ENCODE measurements around the gene SIGLEC11. TPM values are rescaled to one million over a fixed set of nuclear protein-coding genes. Genes with fewer than 3 reads are reported as not detected.
"Not testable (repeated sequence)": the region's sequence is repeated elsewhere in the genome, so short reads cannot be mapped to it uniquely, and the experiment has no call there.

The SIGLEC11 gene
- total and polyA plus RNA-seq, 4 donors, result 0.49 to 8.9 (median 3.3) TPM

DNA sequence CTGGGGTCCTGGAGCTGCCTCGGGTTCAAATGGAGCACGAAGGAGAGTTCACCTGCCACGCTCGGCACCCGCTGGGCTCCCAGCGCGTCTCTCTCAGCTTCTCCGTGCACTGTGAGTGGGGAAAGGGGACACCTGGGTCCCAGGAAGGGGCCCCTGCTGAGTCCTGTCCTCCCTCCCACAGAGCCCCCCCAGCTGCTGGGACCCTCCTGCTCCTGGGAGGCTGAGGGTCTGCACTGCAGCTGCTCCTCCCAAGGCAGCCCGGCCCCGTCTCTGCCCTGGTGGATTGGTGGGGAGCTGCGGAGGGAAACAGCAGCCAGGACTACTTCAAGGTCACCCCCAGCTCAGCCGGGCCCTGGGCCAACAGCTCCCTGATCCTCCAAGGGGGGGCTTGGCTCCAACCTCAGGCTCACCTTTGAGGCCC, 11.0 kb upstream of the SIGLEC11 start:
- H3K4me1 ChIP-seq (ENCODE audit: control insufficient read depth in 4 of 4, insufficient read depth in 4 of 4, low read length in 3 of 4), result no peaks in the 10 kb centered on the region
- H3K9ac ChIP-seq (ENCODE audit: low read depth in 1 of 2, low read length in 2 of 2), result no peak overlapping the region
- H3K9me3 ChIP-seq (ENCODE audit: control insufficient read depth in 4 of 4, low read length in 3 of 4), result no peaks in the 10 kb centered on the region
- TF ChIP-seq, protein P1, sequence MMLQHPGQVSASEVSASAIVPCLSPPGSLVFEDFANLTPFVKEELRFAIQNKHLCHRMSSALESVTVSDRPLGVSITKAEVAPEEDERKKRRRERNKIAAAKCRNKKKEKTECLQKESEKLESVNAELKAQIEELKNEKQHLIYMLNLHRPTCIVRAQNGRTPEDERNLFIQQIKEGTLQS (IDR thresholded peaks at IDR 0.05), result no peak
- no peak for TF ChIP-seq YY1 (IDR thresholded peaks at IDR 0.05)
- TF ChIP-seq ZBTB33 (IDR thresholded peaks at IDR 0.05), result no peak
- TF ChIP-seq FOXA1 (IDR thresholded peaks at IDR 0.05), result no peak
- no peak overlapping the region for H3K4me3 ChIP-seq (ENCODE audit: low read depth in 1 of 3, low read length in 3 of 3)
- DNase-seq (ENCODE audit: low spot score), result no peak
- WGBS, result 66% methylated on average over 12 of the region's 12 CpGs
- H3K27me3 ChIP-seq (ENCODE audit: control insufficient read depth in 4 of 4, insufficient read depth in 4 of 4, low read length in 3 of 4), result no peaks in the 10 kb centered on the region
- H3K27ac ChIP-seq (ENCODE audit: low read depth in 1 of 2, low read length in 2 of 2), result no peak overlapping the region
- peaks cover 0 to 10% (median 5%) of the 10 kb centered on the region in 4 donors for H3K36me3 ChIP-seq (ENCODE audit: control insufficient read depth in 4 of 4, insufficient read depth in 3 of 4, low read depth in 1 of 4, low read length in 3 of 4)

GRCh38 chr19:49969355-49969754, 8.4 kb upstream of the SIGLEC11 start:
- H3K27ac ChIP-seq (ENCODE audit: low read depth in 1 of 2, low read length in 2 of 2); H3K27me3 ChIP-seq (ENCODE audit: control insufficient read depth in 4 of 4, insufficient read depth in 4 of 4, low read length in 3 of 4); H3K36me3 ChIP-seq (ENCODE audit: control insufficient read depth in 4 of 4, insufficient read depth in 3 of 4, low read depth in 1 of 4, low read length in 3 of 4); H3K9ac ChIP-seq (ENCODE audit: low read depth in 1 of 2, low read length in 2 of 2); H3K4me3 ChIP-seq (ENCODE audit: low read depth in 1 of 3, low read length in 3 of 3); DNase-seq (ENCODE audit: low spot score); H3K9me3 ChIP-seq (ENCODE audit: control insufficient read depth in 4 of 4, low read length in 3 of 4); H3K4me1 ChIP-seq (ENCODE audit: control insufficient read depth in 4 of 4, insufficient read depth in 4 of 4, low read length in 3 of 4): not testable (repeated sequence)
- WGBS, result 26% methylated on average over 5 of the region's 9 CpGs

- DNase-seq (ENCODE audit: low spot score), result no peak
- WGBS, result 71% methylated on average over 5 of the region's 5 CpGs
- Histone ChIP-seq H3K27ac (ENCODE audit: low read depth in 1 of 2, low read length in 2 of 2) (no peak overlapping the region), H3K4me1 (ENCODE audit: control insufficient read depth in 4 of 4, insufficient read depth in 4 of 4, low read length in 3 of 4) (no peaks in the 10 kb centered on the region), H3K9me3 (ENCODE audit: control insufficient read depth in 4 of 4, low read length in 3 of 4) (no peaks in the 10 kb centered on the region), H3K36me3 (ENCODE audit: control insufficient read depth in 4 of 4, insufficient read depth in 3 of 4, low read depth in 1 of 4, low read length in 3 of 4) (peaks cover 0 to 3% (median 0%) of the 10 kb centered on the region in 4 donors), H3K27me3 (ENCODE audit: control insufficient read depth in 4 of 4, insufficient read depth in 4 of 4, low read length in 3 of 4) (no peaks in the 10 kb centered on the region), H3K9ac (ENCODE audit: low read depth in 1 of 2, low read length in 2 of 2) (no peak overlapping the region), H3K4me3 (ENCODE audit: low read depth in 1 of 3, low read length in 3 of 3) (no peak overlapping the region)
- TF ChIP-seq HNF4G (IDR thresholded peaks at IDR 0.05), result no peak
- no peak for TF ChIP-seq GABPA (IDR thresholded peaks at IDR 0.05 in 1 of 2, conservative IDR thresholded peaks at IDR 0.05 in 1 of 2)
- TF ChIP-seq RAD21 (IDR thresholded peaks at IDR 0.05), result no peak
- TF ChIP-seq NR2F2 (IDR thresholded peaks at IDR 0.05), result no peak
- no peak for TF ChIP-seq TAF1 (conservative IDR thresholded peaks at IDR 0.05)
- no peak for TF ChIP-seq RXRA (IDR thresholded peaks at IDR 0.05)
- no peak for TF ChIP-seq ZBTB33 (IDR thresholded peaks at IDR 0.05)
- no peak for TF ChIP-seq EGR1 (IDR thresholded peaks at IDR 0.05; ENCODE audit: low read depth in 2 of 2)
- no peak for TF ChIP-seq SP1 (IDR thresholded peaks at IDR 0.05)
- TF ChIP-seq HNF4A (conservative IDR thresholded peaks at IDR 0.05), result no peak
- TF ChIP-seq, protein P1 (IDR thresholded peaks at IDR 0.05), result no peak
- TF ChIP-seq YY1 (IDR thresholded peaks at IDR 0.05), result no peak
- no peak for TF ChIP-seq MAX (IDR thresholded peaks at IDR 0.05)
- no peak for TF ChIP-seq REST (IDR thresholded peaks at IDR 0.05)
- no peak for TF ChIP-seq CTCF (IDR thresholded peaks at IDR 0.05; ENCODE audit: low read depth, low read length, missing input control)
Observed at GRCh38 chr19:49968279-49968922, 7.4 kb upstream of the SIGLEC11 start.

Measured in liver (tissue), 9 donors.